Right lobe of liver (tissue), 4 donors: ENCODE measurements around the gene GCA.

Source experiments
- CTCF ChIP-seq, 4 donors: fragments of 200-600 bp in 3 of 4; fragments of 450-650 bp in 1 of 4; IDR thresholded peaks; one replicate each; pipeline versions ENCODE4 v1.5.1 to v1.8.0; 2016 to 2022; ENCODE audit warnings: antibody characterized with exemption in 4 of 4, mild to moderate bottlenecking in 2 of 4
- POLR2A ChIP-seq: fragments of 450-650 bp; IDR thresholded peaks from one replicate; pipeline ENCODE4 v1.6.1; 2017; ENCODE audit warnings: antibody characterized with exemption, mild to moderate bottlenecking
- donor health status: DM: no; HTN: no; CAD: no.
- donor health status: DM: no; HTN: no; CAD: no.
- donor health status: DM: no; HTN: yes; CAD: no.

- TF ChIP-seq CTCF (IDR thresholded peaks at IDR 0.05) (no peak), POLR2A (no peak)
Observed at GRCh38 chr2:162328424-162329157, 15.3 kb upstream of the GCA start.
